ENCODE results near the gene TLX2. TPM values are rescaled to one million over a fixed set of nuclear protein-coding genes. Genes with fewer than 3 reads are reported as not detected.
A peak's percentile ranks its signal among the peaks of the same experiment; 100 is the strongest.

The TLX2 gene
- total and polyA plus RNA-seq, 2 experiments from 2014 or later: 0.16 to 0.21 TPM

- H3K27ac Mint-ChIP-seq: peak overlapping the region; percentile 99
- peaks cover 96% of the 10 kb centered on the region for H3K27me3 Mint-ChIP-seq (ENCODE audit: insufficient read depth, low read depth, poor library complexity)
- Histone ChIP-seq H3K4me1 (ENCODE audit: insufficient read depth) (peaks cover 20% of the 10 kb centered on the region), H3K4me2 (peak overlapping the region; percentile 86), H3K36me3 (ENCODE audit: insufficient read depth) (peaks cover 7% of the 10 kb centered on the region; the same call in 1 of the 2 replicates), H3K27me3 (ENCODE audit: insufficient read depth) (peaks cover 92% of the 10 kb centered on the region), H4K20me1 (replicated peaks; ENCODE audit: insufficient read depth) (peaks cover 3% of the 10 kb centered on the region), H3K27ac (ENCODE audit: low read depth) (peak overlapping the region; percentile 78), H3F3A (replicated peaks; ENCODE audit: low read depth) (peaks cover 9% of the 10 kb centered on the region), H2AFZ (peak overlapping the region; percentile 83), H3K79me2 (replicated peaks; ENCODE audit: insufficient read depth) (peaks cover 8% of the 10 kb centered on the region), H3K4me3 (peak overlapping the region; percentile 79), H3K9me2 (ENCODE audit: insufficient read depth) (no peaks in the 10 kb centered on the region)
- TF ChIP-seq EZH2phosphoT487 (IDR thresholded peaks at IDR 0.05; ENCODE audit: unreplicated experiment) (no peak), CREB1 (CRISPR knock-in tag; IDR thresholded peaks at IDR 0.05; ENCODE audit: low read depth) (no peak), JUNB (IDR thresholded peaks at IDR 0.05; ENCODE audit: unreplicated experiment) (no peak), EZH2 (IDR thresholded peaks at IDR 0.05; ENCODE audit: low read depth, unreplicated experiment) (no peak), STAT1 (IDR thresholded peaks at IDR 0.05; ENCODE audit: unreplicated experiment) (no peak), POLR2AphosphoS5 (IDR thresholded peaks at IDR 0.05; ENCODE audit: low read depth) (no peak), ZNF114 (CRISPR knock-in tag; IDR thresholded peaks at IDR 0.05) (no peak), ZNF462 (CRISPR knock-in tag; IDR thresholded peaks at IDR 0.05) (no peak), NANOG (IDR thresholded peaks at IDR 0.05; ENCODE audit: borderline replicate concordance) (no peak), ZNF331 (CRISPR knock-in tag; IDR thresholded peaks at IDR 0.05; ENCODE audit: low read depth) (no peak), REST (IDR thresholded peaks at IDR 0.05; ENCODE audit: unreplicated experiment) (no peak), CTCF (conservative IDR thresholded peaks at IDR 0.05; ENCODE audit: low read depth in 2 of 2) (no peak), ETS1 (IDR thresholded peaks at IDR 0.05) (no peak)
- peak overlapping the region; percentile 98 for H3K4me3 Mint-ChIP-seq
- ATAC-seq (peak; percentile 54), DNase-seq (ENCODE audit: low spot score) (peak; percentile 69)
- peaks cover 28% of the 10 kb centered on the region for H3K36me3 Mint-ChIP-seq (ENCODE audit: low read depth)
- H3K4me1 Mint-ChIP-seq: peaks cover 30% of the 10 kb centered on the region
- H3K9me3 Mint-ChIP-seq: peaks cover 10% of the 10 kb centered on the region
Measured at GRCh38 chr2:74507926-74508520, 6.2 kb upstream of the TLX2 start.
